Posterior vena cava (tissue), 2 donors: Measurements from ENCODE around the gene STXBP5. TPM values are rescaled to one million over a fixed set of nuclear protein-coding genes. Genes with fewer than 3 reads are reported as not detected.
A peak's percentile ranks its signal among the peaks of the same experiment; 100 is the strongest.

Source experiments
- DNase-seq: peaks from one replicate; pipeline ENCODE4 v3.0.0-alpha.2; 2020; ENCODE audit warnings: low spot score
- intact Hi-C, 2 donors: fragments of 100-400 bp; cut with DNase I; formaldehyde crosslinking; loops; one replicate each; pipeline versions ENCODE4 v1.14.1 to v1.14.2; 2022 to 2023
- total RNA-seq, 2 donors: library from RNA; stranded (reverse); fragmentation: NEBNext Ultra II Directional; extraction: Animal tissue kit (Norgen Biotek cat#: 25700); gene quantifications; one replicate each; pipeline ENCODE4 v1.2.1, GENCODE V29; 2021
- donor health status: DM: yes; HTN: yes; CAD: no.
- donor health status: DM: yes; HTN: yes; CAD: no.

The STXBP5 gene
- total RNA-seq, 2 donors from 2014 or later: 21.6 to 30.0 TPM

- intact Hi-C loops: no loop called here
These were observed 30.4 kb upstream of the STXBP5 start for GRCh38 chr6:147173675-147174308.

DNA sequence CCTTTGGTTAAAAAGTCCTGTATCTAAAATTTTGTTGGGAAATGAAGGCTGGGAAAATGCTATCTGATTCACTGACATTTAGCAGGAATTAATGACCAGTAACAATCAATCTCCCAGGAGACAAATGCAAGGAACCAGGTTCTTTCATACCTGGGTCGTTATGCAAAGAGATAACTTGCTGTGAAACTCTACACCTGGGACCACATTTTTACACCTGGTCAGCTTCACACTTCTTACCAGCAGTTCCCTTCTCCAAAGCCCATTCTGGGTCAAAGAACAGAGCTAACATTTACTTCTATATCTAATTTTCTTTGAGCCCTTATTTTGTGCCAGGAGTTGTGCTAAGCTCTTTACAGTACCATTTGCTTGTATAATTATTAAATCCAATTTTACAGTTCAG is 27.4 kb upstream of the STXBP5 start:
- intact Hi-C loops: no loop called here
- DNase-seq: no peak

More at GRCh38 chr6:147173675-147174308, 30.4 kb upstream of the STXBP5 start:
- no peak for DNase-seq

- no peak for DNase-seq
- intact Hi-C loops: no loop called here
These were observed 26.9 kb upstream of the STXBP5 start for GRCh38 chr6:147177286-147177685.

DNA sequence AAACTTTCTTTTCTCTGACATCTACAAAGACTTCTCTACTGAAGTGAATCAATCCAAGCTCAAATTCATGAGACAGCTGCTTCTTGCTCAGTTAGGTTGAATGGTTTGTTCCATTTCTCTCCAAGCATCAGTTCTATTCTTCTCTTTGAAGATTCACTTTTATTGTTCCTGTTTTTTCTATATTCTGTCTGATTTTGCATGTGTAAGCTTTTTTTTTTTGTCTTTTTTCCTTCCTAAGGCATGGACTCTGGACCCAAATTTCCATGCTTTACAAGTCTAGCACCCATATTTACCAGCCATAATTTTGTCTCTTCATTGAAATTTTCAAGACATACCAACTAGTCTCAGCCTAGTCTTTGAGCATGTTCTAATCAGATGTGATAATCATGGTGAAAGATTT is 25.9 kb upstream of the STXBP5 start:
- intact Hi-C loops: no loop called here
- DNase-seq: no peak

- intact Hi-C loops: no loop called here
- no peak for DNase-seq
These were observed 24.4 kb upstream of the STXBP5 start for GRCh38 chr6:147179809-147180208.

DNA sequence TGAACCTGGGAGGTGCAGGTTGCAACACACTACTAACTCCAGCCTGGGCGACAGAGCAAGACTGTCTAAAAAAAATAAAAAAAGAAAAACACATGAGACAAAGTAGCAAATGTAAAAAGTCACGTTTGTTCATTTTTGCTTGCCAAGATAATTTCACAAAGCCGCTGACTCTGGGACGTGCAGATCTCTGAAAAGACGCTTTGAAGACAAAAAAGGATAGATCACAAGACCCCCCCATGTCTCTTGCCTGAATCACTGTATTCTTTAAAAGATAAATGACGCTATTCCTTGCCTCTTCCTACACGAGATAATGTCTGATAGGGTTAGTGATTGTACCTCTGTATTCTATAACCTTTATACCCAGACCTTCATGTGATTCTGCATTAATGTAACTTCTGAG is 23.3 kb upstream of the STXBP5 start:
- intact Hi-C loops: no loop called here

GRCh38 chr6:147184379-147184778 is 19.8 kb upstream of the STXBP5 start:
- DNase-seq: no peak
- intact Hi-C loops: no loop called here

More for the DNA sequence above, 23.3 kb upstream of the STXBP5 start:
- DNase-seq: no peak

GRCh38 chr6:147185216-147185615 is 19.0 kb upstream of the STXBP5 start:
- intact Hi-C loops: no loop called here
- DNase-seq: no peak

GRCh38 chr6:147190556-147190955 is 13.7 kb upstream of the STXBP5 start:
- no peak for DNase-seq
- intact Hi-C loops: no loop called here

- intact Hi-C loops: no loop called here
- DNase-seq: no peak
These were observed 11.8 kb upstream of the STXBP5 start for GRCh38 chr6:147192278-147192911.

DNA sequence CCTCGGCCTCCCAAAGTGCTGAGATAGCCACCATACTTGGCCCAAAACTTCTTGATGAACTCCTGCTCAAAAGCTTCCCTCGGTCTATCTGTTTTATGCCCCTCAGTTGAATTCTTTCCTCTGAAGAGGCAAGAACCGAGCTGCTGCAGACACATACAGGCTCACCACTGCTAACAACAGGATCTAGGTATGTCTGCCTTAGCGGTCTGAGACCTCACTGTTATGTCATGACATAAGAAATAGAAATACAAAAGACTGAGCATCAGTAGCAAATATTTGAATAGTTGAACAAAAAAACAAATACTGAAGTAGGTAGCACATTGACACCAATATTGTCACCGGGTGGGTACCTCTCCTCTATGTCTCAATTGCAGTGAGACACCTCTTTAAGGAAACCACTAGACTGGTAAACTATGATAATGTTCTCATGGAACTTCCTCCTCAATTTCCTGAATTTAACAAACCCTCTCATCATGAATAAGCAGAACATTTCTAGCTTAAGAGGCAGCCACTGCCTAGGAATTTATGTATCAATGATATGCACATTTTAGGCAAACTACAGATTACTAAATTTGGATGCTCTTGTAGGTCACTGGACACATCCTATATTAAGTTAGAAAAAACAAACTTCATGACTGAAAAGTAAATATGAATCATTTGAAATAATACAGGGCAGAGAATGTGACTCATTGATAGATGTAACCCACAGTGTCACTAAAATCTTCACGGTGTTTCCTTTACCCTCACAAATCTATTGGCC is 9.4 kb upstream of the STXBP5 start:
- DNase-seq: no peak
- intact Hi-C loops: no loop called here

GRCh38 chr6:147195510-147195909 is 8.7 kb upstream of the STXBP5 start:
- no peak for DNase-seq
- intact Hi-C loops: no loop called here

DNA sequence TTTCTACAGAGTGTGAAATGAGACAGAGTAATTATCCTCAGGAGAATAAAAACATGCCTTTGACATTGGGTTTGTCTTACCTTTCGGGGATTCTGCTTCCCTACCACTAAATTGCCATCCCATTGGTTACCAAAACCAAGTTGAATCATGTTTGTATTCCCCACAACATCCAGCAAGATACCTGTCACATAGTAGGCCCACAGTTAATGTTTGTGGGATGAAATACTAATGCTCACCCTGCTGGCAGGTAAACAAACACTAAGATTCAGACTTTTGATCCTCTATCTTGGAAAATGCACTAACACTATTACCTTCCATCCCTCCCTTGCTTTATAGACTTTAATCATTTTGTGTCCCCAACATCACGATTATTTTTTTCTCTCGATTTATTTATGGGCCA is 8.2 kb upstream of the STXBP5 start:
- intact Hi-C loops: no loop called here
- no peak for DNase-seq

GRCh38 chr6:147200711-147201110 is 3.5 kb upstream of the STXBP5 start:
- intact Hi-C loops: loop anchor here in 1 of 2 donors (5.0 kb wide), 1 partner anchor 588 kb away; no protein-coding TSS in a partner anchor
- DNase-seq: no peak

GRCh38 chr6:147201885-147202515 is 2.2 kb upstream of the STXBP5 start:
- DNase-seq: no peak
- intact Hi-C loops: loop anchor here in 1 of 2 donors (5.0 kb wide), 1 partner anchor 590 kb away; no protein-coding TSS in a partner anchor

DNA sequence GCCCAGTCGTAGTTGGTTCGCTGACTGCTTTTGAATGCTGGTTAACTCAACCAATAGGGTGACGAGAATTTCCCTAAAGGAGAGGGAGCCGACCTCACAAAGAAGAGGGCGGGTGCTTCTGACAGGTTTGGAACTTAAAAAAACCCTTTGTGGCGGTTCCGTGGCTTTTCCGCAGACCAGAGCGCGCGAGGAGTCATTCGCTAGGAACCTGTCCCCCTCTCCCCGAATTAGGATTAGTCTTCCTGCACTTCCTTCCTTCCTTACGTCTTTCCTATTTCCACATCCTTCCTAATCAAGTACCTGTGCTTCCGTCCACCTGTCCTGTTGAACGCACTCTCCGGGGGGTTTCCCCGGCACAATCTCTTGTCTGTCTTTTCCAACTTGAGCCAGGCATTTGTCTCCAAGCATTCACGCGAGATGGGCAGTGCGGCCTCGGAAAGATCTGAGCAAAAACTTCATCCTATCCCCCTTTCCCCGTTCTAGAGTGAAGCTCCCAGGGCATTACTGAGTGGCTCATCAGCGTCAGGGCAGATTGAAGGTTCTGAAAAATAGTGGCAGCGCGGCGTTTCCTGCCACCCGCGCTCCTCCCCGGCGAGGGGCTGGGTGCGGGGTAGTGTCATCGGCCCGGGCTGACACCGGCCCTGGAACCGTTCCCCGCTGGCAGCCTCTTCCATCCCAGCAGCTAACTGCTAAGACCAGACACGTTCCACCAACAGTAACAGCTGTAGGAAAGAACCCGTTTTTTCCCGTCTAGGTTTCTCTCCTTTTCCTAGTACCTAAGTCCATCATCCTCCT is 1.5 kb upstream of the STXBP5 start:
- DNase-seq: peak; percentile 91
- intact Hi-C loops: loop anchor here in 1 of 2 donors (5.0 kb wide), 1 partner anchor 590 kb away; no protein-coding TSS in a partner anchor

GRCh38 chr6:147203311-147204059 is 732 bp upstream of the STXBP5 start:
- DNase-seq: peak; percentile 91
- intact Hi-C loops: loop anchor here in 1 of 2 donors (5.0 kb wide), 1 partner anchor 591 kb away; no protein-coding TSS in a partner anchor

GRCh38 chr6:147204843-147205311 is 660 bp downstream of the STXBP5 start:
- no peak for DNase-seq
- intact Hi-C loops: loop anchor here in 1 of 2 donors (5.0 kb wide), 1 partner anchor 593 kb away; no protein-coding TSS in a partner anchor
